Body of pancreas (tissue), 4 donors: ENCODE measurements around the gene SLC19A3. TPM values are rescaled to one million over a fixed set of nuclear protein-coding genes. Genes with fewer than 3 reads are reported as not detected.

Experiments
- ATAC-seq: fragments of 150-250 bp; one replicate; pipeline ENCODE4 v1.9.1; 2016
- DNase-seq, 4 donors: peaks; one replicate each; pipeline ENCODE4 v3.0.0-alpha.2; 2019
- H3K27ac ChIP-seq, 4 donors: fragments of 200-600 bp; sonication (generic); 1 replicate in 3 of 4; 2 replicates in 1 of 4; pipeline versions ENCODE4 v1.5.1 to v1.6.1; 2016 to 2019; ENCODE audit warnings: mild to moderate bottlenecking in 1 of 4, mixed read lengths in 1 of 4, moderate library complexity in 1 of 4
- H3K27me3 ChIP-seq, 2 donors: fragments of 200-600 bp; sonication (generic); one replicate each; pipeline ENCODE4 v1.6.0; 2016; ENCODE audit warnings: mild to moderate bottlenecking in 1 of 2
- H3K36me3 ChIP-seq, 2 donors: fragments of 200-600 bp; sonication (generic); replicated peaks in 1 of 2; 2 replicates each; pipeline ENCODE4 v1.5.1; 2016; ENCODE audit warnings: low read depth in 2 of 2; ENCODE audit not compliant: insufficient read depth in 1 of 2
- H3K4me1 ChIP-seq: fragments of 200-600 bp; sonication (generic); one replicate; pipeline ENCODE4 v1.6.0; 2016
- H3K4me3 ChIP-seq, 2 donors: fragments of 200-600 bp; sonication (generic); 1 replicate in 1 of 2; 2 replicates in 1 of 2; pipeline ENCODE4 v1.5.1; 2016 to 2019
- H3K9me3 ChIP-seq, 3 donors: fragments of 200-600 bp; sonication (generic); 1 replicate in 2 of 3; 2 replicates in 1 of 3; pipeline ENCODE4 v1.5.1; 2016
- CTCF ChIP-seq, 7 experiments: fragments of 450-650 bp in 4 of 7; fragments of 200-600 bp in 3 of 7; sonication (generic) in 3 of 7; IDR thresholded peaks; one replicate each; pipeline ENCODE4 v1.5.1; 2016 to 2019; ENCODE audit warnings: antibody characterized with exemption in 7 of 7
- POLR2A ChIP-seq, 3 donors: fragments of 450-650 bp; IDR thresholded peaks; one replicate each; pipeline ENCODE4 v1.6.1; 2016; ENCODE audit warnings: antibody characterized with exemption in 3 of 3, mild to moderate bottlenecking in 2 of 3
- WGBS, 2 donors: methylation state at CpG; one replicate each; pipeline ENCODE4 v1.1.5; 2017; 5-methylcytosine and 5-hydroxymethylcytosine counted together
- intact Hi-C: fragments of 100-400 bp; cut with DNase I; formaldehyde crosslinking; loops from one replicate; pipeline ENCODE4 v1.15.1; 2023
- total RNA-seq, 2 donors: library from RNA; depleted of rRNA; stranded (reverse); fragments of >200 nt; gene quantifications; one replicate each; pipeline ENCODE4 v1.1.0, GENCODE V29; 2016

SLC19A3 gene
- total RNA-seq, 2 donors from 2014 or later, result 11.7 to 23.4 TPM

- Histone ChIP-seq H3K27me3 (no peaks in the 10 kb centered on the region), H3K9me3 (no peaks in the 10 kb centered on the region), H3K36me3 (no peaks in the 10 kb centered on the region), H3K27ac (no peak overlapping the region), H3K4me3 (no peak overlapping the region), H3K4me1 (no peaks in the 10 kb centered on the region)
- intact Hi-C loops, result loop anchor here (10.0 kb wide), 1 partner anchor 89 kb away; no protein-coding TSS in a partner anchor
- no peak for TF ChIP-seq POLR2A (IDR thresholded peaks at IDR 0.05)
- TF ChIP-seq CTCF (IDR thresholded peaks at IDR 0.05), result no peak
- WGBS, 2 donors, result 69 to 70% methylated on average over 6 of the region's 6 CpGs
- ATAC-seq (no peak), DNase-seq (no peak)
These were observed 52.5 kb downstream of the SLC19A3 start for GRCh38 chr2:227665189-227665940.

DNA sequence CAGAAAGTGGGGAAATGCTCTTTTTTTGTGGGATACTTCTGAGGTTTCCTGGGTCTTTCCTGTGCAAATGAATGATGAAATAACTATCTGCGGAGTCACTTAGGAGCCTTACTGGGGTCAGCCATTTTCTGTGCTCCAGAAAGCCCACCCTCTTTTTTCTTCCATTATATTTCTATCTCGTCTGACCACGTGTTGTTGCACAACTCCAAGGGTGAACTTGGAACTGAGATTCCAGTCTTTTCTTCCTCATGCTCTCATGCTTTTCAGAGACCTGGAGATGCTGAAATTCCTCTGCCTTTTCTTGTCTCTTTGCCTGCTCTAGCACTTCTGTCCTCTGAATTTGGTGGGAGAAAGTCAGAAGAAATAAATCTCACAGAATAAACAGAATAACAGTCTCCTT is 56.0 kb downstream of the SLC19A3 start:
- Histone ChIP-seq H3K9me3 (no peaks in the 10 kb centered on the region), H3K4me1 (no peaks in the 10 kb centered on the region), H3K4me3 (no peak overlapping the region), H3K36me3 (no peaks in the 10 kb centered on the region), H3K27ac (no peak overlapping the region), H3K27me3 (no peaks in the 10 kb centered on the region)
- DNase-seq (no peak), ATAC-seq (no peak)
- TF ChIP-seq CTCF (IDR thresholded peaks at IDR 0.05) (no peak), POLR2A (IDR thresholded peaks at IDR 0.05) (no peak)
- intact Hi-C loops, result loop anchor here (10.0 kb wide), 1 partner anchor 93 kb away; no protein-coding TSS in a partner anchor
- 25 to 38% methylated on average over 3 of the region's 3 CpGs for WGBS, 2 donors

- 33 to 40% methylated on average over 7 of the region's 7 CpGs for WGBS, 2 donors
- intact Hi-C loops, result loop anchor here (10.0 kb wide), 1 partner anchor 94 kb away; no protein-coding TSS in a partner anchor
- Histone ChIP-seq H3K36me3 (no peaks in the 10 kb centered on the region), H3K27ac (no peak overlapping the region), H3K4me3 (no peak overlapping the region), H3K9me3 (no peaks in the 10 kb centered on the region), H3K4me1 (no peaks in the 10 kb centered on the region), H3K27me3 (no peaks in the 10 kb centered on the region)
- ATAC-seq, result no peak
- no peak for TF ChIP-seq POLR2A (IDR thresholded peaks at IDR 0.05)
- TF ChIP-seq CTCF (IDR thresholded peaks at IDR 0.05), result no peak
- no peak for DNase-seq
These were observed 56.7 kb downstream of the SLC19A3 start for GRCh38 chr2:227661025-227661649.

GRCh38 chr2:227657199-227657845 is 60.5 kb downstream of the SLC19A3 start:
- Histone ChIP-seq H3K9me3 (no peaks in the 10 kb centered on the region), H3K4me3 (no peak overlapping the region), H3K27ac (no peak overlapping the region), H3K4me1 (no peaks in the 10 kb centered on the region), H3K36me3 (no peaks in the 10 kb centered on the region), H3K27me3 (no peaks in the 10 kb centered on the region)
- intact Hi-C loops, result no loop called here
- 72 to 77% methylated on average over 8 of the region's 8 CpGs for WGBS, 2 donors
- no peak for ATAC-seq
- DNase-seq, result no peak
- no peak for TF ChIP-seq POLR2A (IDR thresholded peaks at IDR 0.05)
- TF ChIP-seq CTCF (IDR thresholded peaks at IDR 0.05), result no peak
